ENCODE measurements around the gene OTUD3.

The OTUD3 gene

DNA sequence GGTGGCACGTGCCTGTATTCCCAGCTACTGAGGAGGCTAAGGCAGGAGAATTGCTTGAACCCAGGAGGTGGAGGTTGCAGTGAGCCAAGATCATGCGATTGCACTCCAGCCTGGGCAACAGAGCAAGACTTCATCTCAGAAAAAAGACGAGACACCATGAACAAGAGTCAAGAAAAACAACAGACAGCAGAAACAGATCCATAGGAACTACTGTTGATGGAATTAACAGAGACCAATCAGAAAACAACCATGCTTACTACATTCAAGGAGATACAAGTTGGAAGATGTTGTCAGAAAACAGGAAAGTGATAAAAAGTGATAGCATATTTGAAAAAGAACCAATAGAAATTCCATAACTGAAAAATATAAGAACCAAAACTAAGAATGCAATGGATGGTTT is 19.3 kb upstream of the OTUD3 start:
- H3K9ac ChIP-seq (ENCODE audit: low read length) = no peak overlapping the region
- TF ChIP-seq, protein P1, sequence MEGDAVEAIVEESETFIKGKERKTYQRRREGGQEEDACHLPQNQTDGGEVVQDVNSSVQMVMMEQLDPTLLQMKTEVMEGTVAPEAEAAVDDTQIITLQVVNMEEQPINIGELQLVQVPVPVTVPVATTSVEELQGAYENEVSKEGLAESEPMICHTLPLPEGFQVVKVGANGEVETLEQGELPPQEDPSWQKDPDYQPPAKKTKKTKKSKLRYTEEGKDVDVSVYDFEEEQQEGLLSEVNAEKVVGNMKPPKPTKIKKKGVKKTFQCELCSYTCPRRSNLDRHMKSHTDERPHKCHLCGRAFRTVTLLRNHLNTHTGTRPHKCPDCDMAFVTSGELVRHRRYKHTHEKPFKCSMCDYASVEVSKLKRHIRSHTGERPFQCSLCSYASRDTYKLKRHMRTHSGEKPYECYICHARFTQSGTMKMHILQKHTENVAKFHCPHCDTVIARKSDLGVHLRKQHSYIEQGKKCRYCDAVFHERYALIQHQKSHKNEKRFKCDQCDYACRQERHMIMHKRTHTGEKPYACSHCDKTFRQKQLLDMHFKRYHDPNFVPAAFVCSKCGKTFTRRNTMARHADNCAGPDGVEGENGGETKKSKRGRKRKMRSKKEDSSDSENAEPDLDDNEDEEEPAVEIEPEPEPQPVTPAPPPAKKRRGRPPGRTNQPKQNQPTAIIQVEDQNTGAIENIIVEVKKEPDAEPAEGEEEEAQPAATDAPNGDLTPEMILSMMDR (IDR thresholded peaks at IDR 0.05; ENCODE audit: insufficient read depth, low read length, poor library complexity, severe bottlenecking) = no peak
- TF ChIP-seq EZH2phosphoT487 (conservative IDR thresholded peaks at IDR 0.05; ENCODE audit: low read length) = no peak
- no peak overlapping the region for H3K4me3 ChIP-seq (ENCODE audit: insufficient read depth, low read length, poor library complexity, severe bottlenecking)
- no peaks in the 10 kb centered on the region for H3K79me2 ChIP-seq (ENCODE audit: insufficient read depth, low read length)
- H3K9me3 ChIP-seq (ENCODE audit: insufficient read depth, low read length) = no peaks in the 10 kb centered on the region
- H3K27me3 ChIP-seq (ENCODE audit: low read length) = no peaks in the 10 kb centered on the region
- no peak overlapping the region for H3K27ac ChIP-seq (ENCODE audit: low read depth, low read length)
- H4K20me1 ChIP-seq (ENCODE audit: low read depth, low read length) = no peaks in the 10 kb centered on the region
- H3K9me2 ChIP-seq (replicated peaks; ENCODE audit: insufficient read depth, low read length) = no peaks in the 10 kb centered on the region
- no peaks in the 10 kb centered on the region for H3K36me3 ChIP-seq (ENCODE audit: low read length)
- no peaks in the 10 kb centered on the region for H3F3A ChIP-seq (ENCODE audit: insufficient read depth)
- no peak overlapping the region for H2AFZ ChIP-seq (ENCODE audit: low read depth, low read length, severe bottlenecking)
- H3K4me2 ChIP-seq (ENCODE audit: low read depth, low read length, poor library complexity, severe bottlenecking) = no peak overlapping the region

DNA sequence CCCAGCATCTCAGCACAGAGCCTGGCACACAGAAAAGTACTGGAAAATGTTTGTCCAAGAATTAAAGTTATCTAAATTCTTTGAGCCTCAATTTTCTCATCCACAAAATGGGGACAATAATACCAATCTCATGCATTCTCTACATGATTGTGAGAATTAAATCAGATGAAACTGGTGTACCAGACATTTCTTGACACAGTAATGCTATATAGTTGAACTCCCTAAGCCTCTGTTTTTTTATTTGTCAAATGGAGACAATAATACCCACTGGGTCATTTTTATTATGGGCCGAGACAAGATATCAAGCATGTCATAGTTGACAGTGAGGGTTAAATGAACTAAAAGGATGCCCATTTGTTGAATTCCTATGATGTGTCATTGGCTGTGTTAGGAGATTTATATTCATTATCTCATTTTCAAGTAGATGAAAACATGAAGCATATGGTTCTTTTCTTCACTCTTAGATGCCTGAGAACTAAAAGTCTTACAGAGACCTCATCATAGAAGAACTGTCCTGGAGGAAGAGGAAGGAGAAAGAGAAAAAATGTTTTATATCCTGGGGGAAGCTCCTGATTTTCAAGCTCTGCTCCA is 17.5 kb upstream of the OTUD3 start:
- H3K9me2 ChIP-seq (replicated peaks; ENCODE audit: insufficient read depth, low read length) = no peaks in the 10 kb centered on the region
- H3K27me3 ChIP-seq (ENCODE audit: low read length) = no peaks in the 10 kb centered on the region
- TF ChIP-seq, protein P1 (IDR thresholded peaks at IDR 0.05; ENCODE audit: insufficient read depth, low read length, poor library complexity, severe bottlenecking) = no peak
- TF ChIP-seq EZH2phosphoT487 (conservative IDR thresholded peaks at IDR 0.05; ENCODE audit: low read length) = no peak
- no peak overlapping the region for H3K9ac ChIP-seq (ENCODE audit: low read length)
- no peak overlapping the region for H3K4me3 ChIP-seq (ENCODE audit: insufficient read depth, low read length, poor library complexity, severe bottlenecking)
- H3F3A ChIP-seq (ENCODE audit: insufficient read depth) = no peaks in the 10 kb centered on the region
- no peaks in the 10 kb centered on the region for H3K79me2 ChIP-seq (ENCODE audit: insufficient read depth, low read length)
- no peak overlapping the region for H3K4me2 ChIP-seq (ENCODE audit: low read depth, low read length, poor library complexity, severe bottlenecking)
- no peaks in the 10 kb centered on the region for H3K36me3 ChIP-seq (ENCODE audit: low read length)
- H3K27ac ChIP-seq (ENCODE audit: low read depth, low read length) = no peak overlapping the region
- H3K9me3 ChIP-seq (ENCODE audit: insufficient read depth, low read length) = no peaks in the 10 kb centered on the region
- H4K20me1 ChIP-seq (ENCODE audit: low read depth, low read length) = no peaks in the 10 kb centered on the region
- no peak overlapping the region for H2AFZ ChIP-seq (ENCODE audit: low read depth, low read length, severe bottlenecking)

DNA sequence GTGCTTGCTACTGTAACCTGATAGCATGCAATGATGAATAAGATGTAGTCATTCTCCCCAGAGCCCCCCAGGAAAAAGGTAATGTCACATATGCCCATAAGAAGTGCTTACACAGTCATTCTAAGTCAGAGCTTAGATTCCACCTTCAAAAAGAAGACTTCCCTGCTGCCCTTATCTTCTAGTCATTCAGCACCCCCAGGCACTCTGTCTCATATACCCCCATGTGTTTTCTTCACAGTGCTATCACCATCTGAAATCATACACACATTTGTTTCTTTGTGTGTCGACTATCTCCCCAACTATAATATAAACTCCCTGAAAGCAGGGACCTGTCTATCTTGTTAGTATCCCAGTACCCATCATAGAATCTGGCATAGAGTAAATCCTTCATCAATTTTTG is 16.2 kb upstream of the OTUD3 start:
- TF ChIP-seq, protein P1 (IDR thresholded peaks at IDR 0.05; ENCODE audit: insufficient read depth, low read length, poor library complexity, severe bottlenecking) = no peak
- no peak for TF ChIP-seq EZH2phosphoT487 (conservative IDR thresholded peaks at IDR 0.05; ENCODE audit: low read length)
- no peaks in the 10 kb centered on the region for H3F3A ChIP-seq (ENCODE audit: insufficient read depth)
- no peak overlapping the region for H3K27ac ChIP-seq (ENCODE audit: low read depth, low read length)
- no peak overlapping the region for H3K4me3 ChIP-seq (ENCODE audit: insufficient read depth, low read length, poor library complexity, severe bottlenecking)
- H3K36me3 ChIP-seq (ENCODE audit: low read length) = no peaks in the 10 kb centered on the region
- no peaks in the 10 kb centered on the region for H3K79me2 ChIP-seq (ENCODE audit: insufficient read depth, low read length)
- H3K4me2 ChIP-seq (ENCODE audit: low read depth, low read length, poor library complexity, severe bottlenecking) = no peak overlapping the region
- no peak overlapping the region for H3K9ac ChIP-seq (ENCODE audit: low read length)
- no peaks in the 10 kb centered on the region for H3K27me3 ChIP-seq (ENCODE audit: low read length)
- no peak overlapping the region for H2AFZ ChIP-seq (ENCODE audit: low read depth, low read length, severe bottlenecking)
- H3K9me3 ChIP-seq (ENCODE audit: insufficient read depth, low read length) = no peaks in the 10 kb centered on the region
- no peaks in the 10 kb centered on the region for H4K20me1 ChIP-seq (ENCODE audit: low read depth, low read length)
- no peaks in the 10 kb centered on the region for H3K9me2 ChIP-seq (replicated peaks; ENCODE audit: insufficient read depth, low read length)
